C4-2B (cell line): Measurements from ENCODE around the gene POLE.

ENCODE experiments used
- H3K27ac ChIP-seq: fragments of 450-650 bp; 2 replicates; pipeline ENCODE4 v1.5.1; 2017
- ZFX ChIP-seq: fragments of 450-650 bp; IDR thresholded peaks from 2 replicates; pipeline ENCODE4 v1.6.1; 2017
- TF ChIP-seq, protein P1 (sequence below): fragments of 450-650 bp; conservative IDR thresholded peaks from 2 replicates; pipeline ENCODE4 v1.5.1; 2017; ENCODE audit warnings: mild to moderate bottlenecking

The POLE gene

DNA sequence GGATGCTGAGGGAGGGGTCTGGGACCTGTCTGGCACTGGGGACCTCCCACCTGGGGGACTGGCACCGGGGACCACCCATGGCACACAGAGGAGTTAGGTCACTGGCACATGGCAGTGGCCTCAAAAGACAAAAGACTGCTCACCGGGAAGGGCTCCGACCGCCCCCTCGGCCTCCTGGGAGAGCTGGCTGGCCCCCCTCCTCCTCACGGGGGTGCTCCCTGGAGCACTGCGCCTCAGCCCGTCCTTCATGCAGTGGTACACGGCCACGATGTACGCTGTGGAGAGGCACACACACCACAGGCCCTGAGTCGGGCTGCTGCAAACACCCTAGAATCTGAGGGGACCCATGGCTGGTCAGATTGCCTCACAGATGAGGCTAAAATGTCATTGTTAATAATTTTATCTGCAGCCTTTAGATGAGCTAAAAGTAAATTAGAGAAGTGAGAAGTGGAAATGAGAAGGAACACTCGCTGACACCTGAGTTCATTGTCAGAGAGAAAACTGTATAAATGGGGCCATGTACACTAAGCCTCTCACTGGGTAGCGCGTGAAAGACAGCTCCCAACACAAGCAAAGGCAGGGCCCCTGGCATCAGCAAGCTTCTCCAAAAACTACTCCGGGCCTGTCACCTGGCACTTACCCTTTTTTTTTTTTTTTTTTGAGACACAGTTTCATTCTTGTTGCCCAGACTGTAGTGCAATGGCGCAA lies 54.5 kb downstream of the POLE start:
- no peak overlapping the region for H3K27ac ChIP-seq

DNA sequence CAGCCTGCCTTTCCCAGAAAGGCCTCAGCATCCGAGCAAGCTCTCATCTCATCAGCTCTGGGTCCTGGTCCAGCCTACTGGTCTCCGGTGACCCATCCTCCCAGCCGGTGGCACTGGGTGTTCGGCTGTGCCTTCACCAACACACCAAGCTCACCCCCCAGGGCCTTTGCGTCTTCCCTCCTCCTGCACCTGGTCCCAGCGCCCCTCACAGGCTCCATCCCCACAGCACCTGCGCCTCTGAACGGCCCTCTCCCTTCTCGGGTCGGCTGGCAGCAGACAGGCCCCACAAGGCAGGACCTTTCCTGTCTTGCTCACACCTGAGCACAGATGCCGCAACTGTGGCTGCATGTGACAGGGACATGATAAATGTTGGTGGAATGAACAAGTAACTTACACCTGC lies 55.5 kb downstream of the POLE start:
- TF ChIP-seq, protein P1, sequence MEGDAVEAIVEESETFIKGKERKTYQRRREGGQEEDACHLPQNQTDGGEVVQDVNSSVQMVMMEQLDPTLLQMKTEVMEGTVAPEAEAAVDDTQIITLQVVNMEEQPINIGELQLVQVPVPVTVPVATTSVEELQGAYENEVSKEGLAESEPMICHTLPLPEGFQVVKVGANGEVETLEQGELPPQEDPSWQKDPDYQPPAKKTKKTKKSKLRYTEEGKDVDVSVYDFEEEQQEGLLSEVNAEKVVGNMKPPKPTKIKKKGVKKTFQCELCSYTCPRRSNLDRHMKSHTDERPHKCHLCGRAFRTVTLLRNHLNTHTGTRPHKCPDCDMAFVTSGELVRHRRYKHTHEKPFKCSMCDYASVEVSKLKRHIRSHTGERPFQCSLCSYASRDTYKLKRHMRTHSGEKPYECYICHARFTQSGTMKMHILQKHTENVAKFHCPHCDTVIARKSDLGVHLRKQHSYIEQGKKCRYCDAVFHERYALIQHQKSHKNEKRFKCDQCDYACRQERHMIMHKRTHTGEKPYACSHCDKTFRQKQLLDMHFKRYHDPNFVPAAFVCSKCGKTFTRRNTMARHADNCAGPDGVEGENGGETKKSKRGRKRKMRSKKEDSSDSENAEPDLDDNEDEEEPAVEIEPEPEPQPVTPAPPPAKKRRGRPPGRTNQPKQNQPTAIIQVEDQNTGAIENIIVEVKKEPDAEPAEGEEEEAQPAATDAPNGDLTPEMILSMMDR: no peak
- TF ChIP-seq ZFX: no peak
- no peak overlapping the region for H3K27ac ChIP-seq

More for the DNA sequence above, 54.5 kb downstream of the POLE start:
- TF ChIP-seq, protein P1: no peak
- TF ChIP-seq ZFX: no peak

DNA sequence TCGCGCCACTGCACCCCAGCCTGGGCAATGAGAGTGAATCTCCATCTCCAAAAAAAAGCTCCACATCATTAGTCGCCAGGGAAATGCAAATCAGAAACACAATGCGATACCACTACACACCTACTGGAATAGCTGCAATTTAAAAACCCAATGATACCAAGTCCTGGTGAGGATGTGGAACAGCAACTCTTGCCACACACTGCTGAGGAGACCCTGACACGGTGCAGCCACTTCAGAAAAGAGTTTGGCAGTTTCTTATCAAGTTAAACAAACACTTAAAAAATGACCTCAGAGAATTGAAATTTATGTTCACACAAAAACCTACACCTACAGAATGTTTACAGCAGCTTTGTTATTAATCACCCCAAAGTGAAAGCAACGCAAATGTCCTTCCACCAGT lies 56.5 kb downstream of the POLE start:
- TF ChIP-seq, protein P1: no peak
- TF ChIP-seq ZFX: no peak

DNA sequence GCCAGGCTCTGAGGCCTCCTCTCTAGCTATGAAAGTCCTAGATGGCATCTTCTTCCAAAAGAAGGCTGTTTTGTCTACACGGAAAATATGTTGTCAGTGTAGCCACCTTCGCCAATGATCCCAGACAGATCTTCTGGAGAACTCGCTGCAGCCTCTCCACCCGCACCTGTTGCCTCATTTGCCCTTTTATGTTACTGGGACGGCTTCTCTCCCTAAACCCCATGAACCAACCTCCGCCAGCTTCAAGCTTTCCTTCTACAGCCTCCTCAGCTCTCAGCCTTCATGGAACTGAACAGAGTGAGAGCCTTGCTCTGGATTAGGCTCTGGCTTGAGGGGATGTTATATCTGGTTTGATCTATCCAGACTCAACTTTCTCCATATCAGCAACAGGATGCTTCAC lies 57.8 kb downstream of the POLE start:
- TF ChIP-seq ZFX: no peak
- TF ChIP-seq, protein P1: no peak
- no peak overlapping the region for H3K27ac ChIP-seq

More for the DNA sequence above, 56.5 kb downstream of the POLE start:
- H3K27ac ChIP-seq: no peak overlapping the region

DNA sequence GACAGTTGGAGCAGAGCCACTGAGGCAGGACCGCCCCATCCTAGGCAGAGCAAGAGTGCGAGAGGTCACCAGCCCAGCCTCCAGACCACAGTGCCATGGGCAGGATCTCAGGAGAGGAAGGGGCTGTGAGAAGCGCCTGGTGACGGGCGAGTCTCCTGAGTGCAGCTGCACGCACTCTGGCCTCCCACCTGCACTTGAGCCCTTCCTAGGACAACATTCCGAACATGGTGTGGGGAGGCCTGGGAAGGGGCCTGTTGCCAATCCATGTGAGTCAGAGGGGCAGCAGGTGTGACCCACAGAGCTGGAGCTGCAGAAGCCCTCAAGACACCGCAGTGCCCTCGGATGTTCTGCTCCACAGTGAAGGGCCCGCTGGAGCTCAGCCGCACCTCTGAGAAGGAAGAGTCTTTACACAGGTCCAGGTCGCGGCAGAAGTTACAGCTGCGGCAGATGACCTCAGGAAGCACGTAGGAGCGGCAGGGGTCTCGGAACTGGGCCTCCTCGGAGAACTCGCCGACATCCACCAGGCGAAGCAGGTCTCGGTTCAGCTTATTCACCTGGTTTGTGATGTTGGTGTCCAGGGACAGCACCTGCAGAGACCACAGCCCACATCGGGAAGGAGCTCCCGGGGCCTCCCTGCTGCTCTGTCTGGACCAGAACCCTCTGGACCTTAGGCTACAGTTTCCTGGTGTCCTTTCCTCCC lies 61.3 kb downstream of the POLE start:
- TF ChIP-seq, protein P1: no peak
- H3K27ac ChIP-seq: no peak overlapping the region

DNA sequence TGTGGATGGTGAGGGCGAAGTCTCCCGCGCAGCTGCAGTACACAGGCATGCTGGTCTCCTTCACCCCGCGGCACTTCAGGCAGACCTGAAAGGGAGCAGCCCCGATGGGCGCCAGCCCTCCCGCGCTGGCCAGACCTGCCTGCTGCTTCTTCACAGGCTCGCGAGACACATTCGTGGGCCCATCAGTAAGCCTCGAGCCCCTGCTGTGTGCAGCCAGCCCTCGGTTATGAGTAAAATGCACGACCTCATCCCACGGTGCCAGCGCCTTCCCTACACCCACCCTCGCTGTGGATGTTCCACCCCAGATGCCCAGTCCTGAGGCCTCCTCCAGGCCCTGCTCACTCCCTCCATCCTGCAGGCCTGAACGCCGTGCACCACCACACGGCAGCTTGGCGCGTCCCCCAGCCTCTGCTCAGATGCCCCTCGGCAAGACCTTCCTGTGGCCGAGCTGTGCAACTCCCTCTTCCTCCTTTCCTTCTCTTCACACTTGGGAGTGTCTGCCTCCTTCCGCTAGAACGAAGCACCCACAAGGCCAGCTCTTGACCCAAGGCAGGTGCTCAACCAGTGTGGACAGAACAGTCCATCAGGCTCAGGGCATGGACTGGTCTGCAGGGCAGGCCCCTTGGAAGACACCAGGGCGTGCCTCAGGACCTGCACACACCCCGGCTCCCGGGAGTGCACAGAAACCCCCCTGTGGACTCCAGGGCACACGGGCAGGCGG lies 62.1 kb downstream of the POLE start:
- TF ChIP-seq, protein P1: no peak
- no peak for TF ChIP-seq ZFX
- H3K27ac ChIP-seq: no peak overlapping the region
